ENCODE measurements around the gene OR5T2. TPM values are rescaled to one million over a fixed set of nuclear protein-coding genes. Genes with fewer than 3 reads are reported as not detected.
"Not testable (repeated sequence)": the region's sequence is repeated elsewhere in the genome, so short reads cannot be mapped to it uniquely, and the experiment has no call there.

Gene OR5T2
- not detected for total RNA-seq
- polyA plus RNA-seq: not detected

DNA sequence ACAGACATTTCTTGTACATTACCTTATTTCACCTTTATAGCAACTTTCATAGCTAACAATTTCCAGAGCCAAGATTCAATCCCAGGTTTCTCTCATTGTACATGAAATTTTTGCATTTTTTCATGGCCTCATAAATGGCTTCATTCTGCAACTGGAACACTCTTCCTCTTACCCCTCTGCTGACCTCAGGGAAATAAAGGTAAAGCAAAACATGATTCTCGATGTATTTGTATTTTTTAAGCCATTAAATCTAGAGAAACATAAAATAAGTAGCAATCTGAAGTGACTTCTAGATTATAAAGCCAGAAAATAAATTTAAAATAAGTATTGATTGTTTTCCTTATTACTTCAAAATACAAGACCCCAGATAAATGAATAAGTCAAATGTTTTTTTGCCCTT, at the start of gene OR5T2:
Gene OR5T2, minus strand, starts transcription at position 101 of the 400 bp plus-strand sequence. CDS start 1,193 bp downstream, outside the sequence.
- no peak for DNase-seq
- Histone ChIP-seq H3K4me1 (no peaks in the 10 kb centered on the region), H3K4me3 (no peak within 1 kb of the TSS), H3K9me3 (no peaks in the 10 kb centered on the region), H3K36me3 (no peaks in the 10 kb centered on the region), H3K27ac (no peak within 1 kb of the TSS), H3K27me3 (no peaks in the 10 kb centered on the region)
- TF ChIP-seq EP300 (IDR thresholded peaks at IDR 0.05) (no peak), POLR2AphosphoS5 (IDR thresholded peaks at IDR 0.05) (no peak), POLR2A (IDR thresholded peaks at IDR 0.05) (no peak)
- TF ChIP-seq, protein P1, sequence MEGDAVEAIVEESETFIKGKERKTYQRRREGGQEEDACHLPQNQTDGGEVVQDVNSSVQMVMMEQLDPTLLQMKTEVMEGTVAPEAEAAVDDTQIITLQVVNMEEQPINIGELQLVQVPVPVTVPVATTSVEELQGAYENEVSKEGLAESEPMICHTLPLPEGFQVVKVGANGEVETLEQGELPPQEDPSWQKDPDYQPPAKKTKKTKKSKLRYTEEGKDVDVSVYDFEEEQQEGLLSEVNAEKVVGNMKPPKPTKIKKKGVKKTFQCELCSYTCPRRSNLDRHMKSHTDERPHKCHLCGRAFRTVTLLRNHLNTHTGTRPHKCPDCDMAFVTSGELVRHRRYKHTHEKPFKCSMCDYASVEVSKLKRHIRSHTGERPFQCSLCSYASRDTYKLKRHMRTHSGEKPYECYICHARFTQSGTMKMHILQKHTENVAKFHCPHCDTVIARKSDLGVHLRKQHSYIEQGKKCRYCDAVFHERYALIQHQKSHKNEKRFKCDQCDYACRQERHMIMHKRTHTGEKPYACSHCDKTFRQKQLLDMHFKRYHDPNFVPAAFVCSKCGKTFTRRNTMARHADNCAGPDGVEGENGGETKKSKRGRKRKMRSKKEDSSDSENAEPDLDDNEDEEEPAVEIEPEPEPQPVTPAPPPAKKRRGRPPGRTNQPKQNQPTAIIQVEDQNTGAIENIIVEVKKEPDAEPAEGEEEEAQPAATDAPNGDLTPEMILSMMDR (IDR thresholded peaks at IDR 0.05): no peak
- WGBS, 2 donors: 62 to 73% methylated on average over 1 of the region's 1 CpG
- intact Hi-C loops (cut with DNase I): no loop called here

DNA sequence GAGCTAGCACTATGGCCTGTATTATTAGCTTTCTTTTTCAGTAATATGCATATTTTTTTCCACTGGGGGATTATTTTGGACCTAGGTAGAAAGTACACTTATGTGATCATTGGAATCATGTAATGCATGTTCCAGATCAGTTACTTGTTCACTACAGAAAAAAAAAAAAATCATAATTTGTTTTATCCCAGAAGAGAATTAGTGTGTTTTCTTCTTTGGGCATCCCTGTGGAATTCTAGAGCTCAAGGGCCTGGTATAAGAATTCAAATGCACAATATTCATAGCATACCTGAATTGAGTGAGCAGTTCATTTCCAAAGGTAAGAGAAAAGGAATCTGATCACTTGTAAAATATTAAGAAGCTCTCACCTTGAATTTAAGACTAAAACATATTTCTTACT, 39.8 kb upstream of the OR5T2 start, which contains the start of gene OR5T1:
Gene OR5T1, plus strand, starts transcription at position 301 of the 400 bp plus-strand sequence. CDS start 1,485 bp downstream, outside the sequence.
- Histone ChIP-seq H3K4me3 (no peak within 1 kb of the TSS), H3K27ac (no peak within 1 kb of the TSS), H3K27me3 (no peaks in the 10 kb centered on the region), H3K9me3 (no peaks in the 10 kb centered on the region), H3K4me1 (no peaks in the 10 kb centered on the region), H3K36me3 (no peaks in the 10 kb centered on the region)
- intact Hi-C loops (cut with DNase I): no loop called here
- TF ChIP-seq, protein P1 (IDR thresholded peaks at IDR 0.05): no peak
- TF ChIP-seq POLR2AphosphoS5 (IDR thresholded peaks at IDR 0.05) (no peak), EP300 (IDR thresholded peaks at IDR 0.05) (no peak), POLR2A (IDR thresholded peaks at IDR 0.05) (no peak)
- DNase-seq: no peak

DNA sequence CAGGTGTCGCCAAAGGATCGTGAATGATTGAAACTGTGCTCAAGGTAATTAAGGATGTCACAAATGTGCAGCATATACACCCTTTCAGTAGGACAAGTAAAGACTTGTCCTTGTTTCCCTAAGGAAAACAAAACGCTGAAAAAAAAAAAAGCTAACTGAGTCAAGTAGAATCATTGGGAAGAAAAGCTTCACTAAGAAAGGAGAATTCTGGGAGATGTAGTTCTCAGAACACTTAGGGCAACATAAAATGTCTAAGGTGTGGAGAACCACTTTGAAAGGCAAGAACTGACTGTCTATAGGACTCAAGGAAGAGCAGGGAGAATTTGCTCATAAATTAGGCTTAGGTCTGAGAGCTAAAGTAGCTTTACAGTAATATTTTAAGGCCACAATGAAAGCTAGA, 37.0 kb upstream of the OR5T2 start:
- no peak for TF ChIP-seq POLR2AphosphoS5 (IDR thresholded peaks at IDR 0.05)
- TF ChIP-seq, protein P1 (IDR thresholded peaks at IDR 0.05): no peak
- TF ChIP-seq POLR2A (IDR thresholded peaks at IDR 0.05): no peak
- no peak for TF ChIP-seq EP300 (IDR thresholded peaks at IDR 0.05)
- Histone ChIP-seq H3K9me3 (peaks cover 0 to 4% (median 0%) of the 10 kb centered on the region in 4 donors), H3K27me3 (no peaks in the 10 kb centered on the region), H3K4me3 (no peak overlapping the region), H3K27ac (no peak overlapping the region), H3K36me3 (no peaks in the 10 kb centered on the region), H3K4me1 (no peaks in the 10 kb centered on the region)
- intact Hi-C loops (cut with DNase I): no loop called here
- DNase-seq: no peak
- 19 to 57% methylated on average over 3 of the region's 3 CpGs for WGBS, 2 donors

DNA sequence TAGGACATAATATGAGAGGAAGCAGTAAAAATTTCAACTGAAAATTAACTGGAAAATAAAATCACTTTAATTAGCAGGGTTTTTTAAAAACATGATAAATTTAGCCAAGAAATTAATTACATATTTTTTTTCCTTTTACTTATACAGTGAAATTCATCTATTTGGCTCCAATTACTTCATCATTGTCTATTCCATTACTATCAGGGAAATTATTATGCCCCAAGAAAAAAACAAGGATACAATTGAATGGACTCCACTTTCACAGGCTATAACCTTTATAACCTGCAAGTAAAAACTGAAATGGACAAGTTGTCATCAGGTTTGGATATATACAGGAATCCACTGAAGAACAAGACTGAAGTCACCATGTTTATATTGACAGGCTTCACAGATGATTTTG, 17.9 kb upstream of the OR5T2 start, which contains the start of gene OR5T3:
Gene OR5T3, plus strand, starts transcription at position 301 of the 400 bp plus-strand sequence. Its CDS starts 0 bp downstream, at position 301.
- no peak for DNase-seq
- Histone ChIP-seq H3K27me3 (no peaks in the 10 kb centered on the region), H3K27ac (no peak within 1 kb of the TSS), H3K4me1 (no peaks in the 10 kb centered on the region), H3K4me3 (no peak within 1 kb of the TSS), H3K9me3 (no peaks in the 10 kb centered on the region), H3K36me3 (no peaks in the 10 kb centered on the region)
- intact Hi-C loops (cut with DNase I): no loop called here
- TF ChIP-seq POLR2AphosphoS5 (IDR thresholded peaks at IDR 0.05) (no peak), POLR2A (IDR thresholded peaks at IDR 0.05) (no peak), EP300 (IDR thresholded peaks at IDR 0.05) (no peak)
- TF ChIP-seq, protein P1 (IDR thresholded peaks at IDR 0.05): no peak

DNA sequence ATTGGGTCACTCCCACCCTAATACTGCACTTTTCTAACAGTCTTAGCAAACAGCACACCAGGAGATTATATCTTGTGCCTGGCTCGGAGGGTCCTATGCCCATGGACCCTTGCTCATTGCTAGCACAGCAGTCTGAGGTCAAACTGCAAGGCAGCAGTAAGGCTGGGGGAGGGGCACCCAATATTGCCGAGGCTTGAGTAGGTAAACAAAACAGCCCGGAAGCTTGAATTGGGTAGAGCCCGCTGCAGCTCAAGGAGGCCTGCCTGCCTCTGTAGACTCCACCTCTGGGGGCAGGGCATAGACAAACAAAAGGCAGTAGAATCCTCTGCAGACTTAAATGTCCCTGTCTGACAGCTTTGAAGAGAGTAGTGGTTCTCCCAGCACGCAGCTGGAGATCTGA, 14.3 kb downstream of the OR5T2 start:
- WGBS, 2 donors: 61 to 80% methylated on average over 5 of the region's 5 CpGs
- intact Hi-C loops (cut with DNase I); H3K36me3 ChIP-seq; H3K9me3 ChIP-seq; H3K4me1 ChIP-seq; DNase-seq; H3K27ac ChIP-seq; H3K27me3 ChIP-seq; H3K4me3 ChIP-seq: not testable (repeated sequence)

All from sigmoid colon (tissue), 7 donors.